Spleen (tissue), 11 donors: ENCODE results near the gene SPACDR. TPM values are rescaled to one million over a fixed set of nuclear protein-coding genes. Genes with fewer than 3 reads are reported as not detected.
A peak's percentile ranks its signal among the peaks of the same experiment; 100 is the strongest.

Experiments
- DNase-seq: peaks from one replicate; pipeline ENCODE4 v3.0.0-alpha.2; 2020
- H3K27ac ChIP-seq, 8 donors: fragments of 200-600 bp; sonication (generic) in 7 of 8; 1 replicate in 4 of 8; 2 replicates in 4 of 8; pipeline versions ENCODE4 v1.5.0 to v1.8.0; 2016 to 2021; ENCODE audit warnings: inconsistent platforms in 4 of 8, mild to moderate bottlenecking in 4 of 8, moderate library complexity in 1 of 8
- H3K27me3 ChIP-seq, 7 donors: fragments of 200-600 bp; sonication (generic) in 6 of 7; replicated peaks in 1 of 7; 1 replicate in 4 of 7; 2 replicates in 3 of 7; pipeline versions ENCODE4 v1.5.0 to v1.8.0; 2016 to 2021; ENCODE audit warnings: inconsistent platforms in 3 of 7, mild to moderate bottlenecking in 1 of 7
- H3K36me3 ChIP-seq, 6 donors: fragments of 200-600 bp; sonication (generic) in 5 of 6; 1 replicate in 4 of 6; 2 replicates in 2 of 6; pipeline versions ENCODE4 v1.5.0 to v1.8.0; 2016 to 2021; ENCODE audit warnings: inconsistent platforms in 2 of 6
- H3K4me1 ChIP-seq, 6 donors: fragments of 200-600 bp; sonication (generic) in 5 of 6; 1 replicate in 3 of 6; 2 replicates in 3 of 6; pipeline versions ENCODE4 v1.5.0 to v1.8.0; 2016 to 2021; ENCODE audit warnings: inconsistent platforms in 3 of 6
- H3K4me3 ChIP-seq, 8 donors: fragments of 200-600 bp; sonication (generic) in 7 of 8; 1 replicate in 4 of 8; 2 replicates in 4 of 8; pipeline versions ENCODE4 v1.5.0 to v1.8.0; 2016 to 2021; ENCODE audit warnings: inconsistent platforms in 4 of 8, mild to moderate bottlenecking in 4 of 8, moderate library complexity in 2 of 8
- H3K9me3 ChIP-seq, 8 donors: fragments of 200-600 bp; sonication (generic) in 7 of 8; 1 replicate in 4 of 8; 2 replicates in 4 of 8; pipeline versions ENCODE4 v1.5.0 to v1.8.0; 2016 to 2021; ENCODE audit warnings: inconsistent platforms in 4 of 8
- CTCF ChIP-seq, 11 experiments: fragments of 200-600 bp in 7 of 11; fragments of 450-650 bp in 4 of 11; sonication (generic) in 4 of 11; IDR thresholded peaks in 8 of 11; conservative IDR thresholded peaks in 3 of 11; 1 replicate in 7 of 11; 2 replicates in 4 of 11; pipeline versions ENCODE4 v1.4.0 to v1.8.0; 2016 to 2021; ENCODE audit warnings: antibody characterized with exemption in 11 of 11, inconsistent platforms in 4 of 11, mild to moderate bottlenecking in 1 of 11
- POLR2A ChIP-seq, 3 donors: fragments of 450-650 bp; IDR thresholded peaks; one replicate each; pipeline ENCODE4 v1.5.1; 2017; ENCODE audit warnings: antibody characterized with exemption in 3 of 3, mild to moderate bottlenecking in 1 of 3
- POLR2AphosphoS5 ChIP-seq, 3 donors: sonication (generic); formaldehyde crosslinking; IDR thresholded peaks; one replicate each; pipeline ENCODE4 v1.5.1; 2017; ENCODE audit warnings: antibody characterized with exemption in 3 of 3
- WGBS, 5 donors: extraction: QIAGEN DNeasy Blood & Tissue Kit in 3 of 5; methylation state at CpG; one replicate each; pipeline versions ENCODE4 v1.1.5 to v1.1.7; 2013 to 2018; 5-methylcytosine and 5-hydroxymethylcytosine counted together
- intact Hi-C: fragments of 100-400 bp; cut with DNase I; formaldehyde crosslinking; loops from one replicate; pipeline ENCODE4 v1.15.0; 2023; ENCODE audit warnings: low total_unique reads
- polyA plus RNA-seq, 3 donors: library from polyadenylated mRNA; stranded (reverse); fragments of 200-250 nt; gene quantifications; one replicate each; pipeline ENCODE4 v1.2.1, GENCODE V29; 2013
- total RNA-seq, 7 donors: library from RNA; depleted of rRNA in 3 of 7; stranded (reverse); fragments of >200 nt in 3 of 7; fragmentation: NEBNext Ultra II Directional in 4 of 7; extraction: Animal tissue kit (Norgen Biotek cat#: 25700) in 4 of 7; gene quantifications; one replicate each; pipeline versions ENCODE4 v1.1.0 to v1.2.1, GENCODE V29; 2016 to 2021
- donor health status: healthy with polysubstance abuse.
- donor health status: DM: no; HTN: no; CAD: no; lungs with moderate emphysema.
- donor health status: DM: no; HTN: no; CAD: no.
- donor health status: Bipolar disorder and iron deficiency.
- donor health status: healthy.
- donor health status: DM: no; HTN: no; CAD: no.
- donor health status: DM: yes; HTN: yes; CAD: no.

Gene SPACDR
- total and polyA plus RNA-seq, 10 donors: 0.65 to 4.6 (median 1.7) TPM; not detected in 2

GRCh38 chr7:100419660-100420226 is 44.3 kb downstream of the SPACDR start:
- H3K27ac ChIP-seq: no peak overlapping the region
- no peaks in the 10 kb centered on the region for H3K9me3 ChIP-seq
- peaks cover 0 to 10% (median 0%) of the 10 kb centered on the region in 6 donors for H3K4me1 ChIP-seq
- TF ChIP-seq POLR2A (IDR thresholded peaks at IDR 0.05) (no peak), POLR2AphosphoS5 (IDR thresholded peaks at IDR 0.05) (no peak), CTCF (IDR thresholded peaks at IDR 0.05 in 8 of 11, conservative IDR thresholded peaks at IDR 0.05 in 3 of 11) (no peak)
- intact Hi-C loops: no loop called here
- peaks cover 0 to 5% (median 0%) of the 10 kb centered on the region in 6 donors for H3K36me3 ChIP-seq
- H3K27me3 ChIP-seq: no peaks in the 10 kb centered on the region
- H3K4me3 ChIP-seq: no peak overlapping the region
- 69 to 84% (median 74%) methylated on average over 1 of the region's 1 CpG for WGBS, 5 donors
- DNase-seq: no peak

- Histone ChIP-seq H3K27me3 (no peaks in the 10 kb centered on the region), H3K36me3 (peaks cover 0 to 5% (median 0%) of the 10 kb centered on the region in 6 donors), H3K4me3 (no peak overlapping the region), H3K27ac (no peak overlapping the region), H3K9me3 (no peaks in the 10 kb centered on the region), H3K4me1 (peaks cover 0 to 10% (median under 1%) of the 10 kb centered on the region in 6 donors)
- DNase-seq: no peak
- WGBS, 5 donors: 88 to 100% (median 96%) methylated on average over 1 of the region's 1 CpG
- no peak for TF ChIP-seq POLR2AphosphoS5 (IDR thresholded peaks at IDR 0.05)
- no peak for TF ChIP-seq POLR2A (IDR thresholded peaks at IDR 0.05)
- intact Hi-C loops: no loop called here
These were observed 45.0 kb downstream of the SPACDR start for GRCh38 chr7:100418930-100419659.

- WGBS, 5 donors: 91 to 98% (median 94%) methylated on average over 5 of the region's 5 CpGs
- no peak for DNase-seq
- H3K9me3 ChIP-seq: no peaks in the 10 kb centered on the region
- H3K36me3 ChIP-seq: no peaks in the 10 kb centered on the region
- H3K4me1 ChIP-seq: peaks cover 0 to 18% (median 11%) of the 10 kb centered on the region in 6 donors
- H3K27me3 ChIP-seq: no peaks in the 10 kb centered on the region
- intact Hi-C loops: no loop called here
- H3K27ac ChIP-seq: no peak overlapping the region
- H3K4me3 ChIP-seq: no peak overlapping the region
- TF ChIP-seq POLR2A (IDR thresholded peaks at IDR 0.05): no peak
These were observed 48.6 kb downstream of the SPACDR start for GRCh38 chr7:100415448-100415847.

- Histone ChIP-seq H3K36me3 (no peaks in the 10 kb centered on the region), H3K9me3 (no peaks in the 10 kb centered on the region), H3K4me1 (peaks cover 0 to 24% (median 11%) of the 10 kb centered on the region in 6 donors), H3K4me3 (no peak overlapping the region), H3K27ac (peak overlapping the region in 2 of 8 donors; percentile 28 to 53), H3K27me3 (no peaks in the 10 kb centered on the region)
- DNase-seq: no peak
- WGBS, 5 donors: 57 to 75% (median 74%) methylated on average over 1 of the region's 1 CpG
- TF ChIP-seq POLR2AphosphoS5 (IDR thresholded peaks at IDR 0.05) (no peak), POLR2A (IDR thresholded peaks at IDR 0.05) (no peak), CTCF (IDR thresholded peaks at IDR 0.05 in 8 of 11, conservative IDR thresholded peaks at IDR 0.05 in 3 of 11) (no peak)
- intact Hi-C loops: no loop called here
These were observed 50.2 kb downstream of the SPACDR start for GRCh38 chr7:100413889-100414288.

- intact Hi-C loops: no loop called here
- Histone ChIP-seq H3K4me1 (peaks cover 0 to 24% (median 11%) of the 10 kb centered on the region in 6 donors), H3K4me3 (no peak overlapping the region), H3K27me3 (no peaks in the 10 kb centered on the region), H3K36me3 (peaks cover 0 to 5% (median 0%) of the 10 kb centered on the region in 6 donors), H3K9me3 (no peaks in the 10 kb centered on the region), H3K27ac (peak overlapping the region in 3 of 8 donors; percentile 5 to 53 (median 28))
- no peak for DNase-seq
- TF ChIP-seq CTCF (IDR thresholded peaks at IDR 0.05 in 8 of 11, conservative IDR thresholded peaks at IDR 0.05 in 3 of 11) (no peak), POLR2AphosphoS5 (IDR thresholded peaks at IDR 0.05) (no peak), POLR2A (IDR thresholded peaks at IDR 0.05) (no peak)
These were observed 50.7 kb downstream of the SPACDR start for GRCh38 chr7:100413346-100413745.
